Measurements from ENCODE around the gene HSPG2. TPM values are rescaled to one million over a fixed set of nuclear protein-coding genes. Genes with fewer than 3 reads are reported as not detected.

Gene HSPG2
- total RNA-seq, 1 donor from 2014 or later, result 656 TPM

DNA sequence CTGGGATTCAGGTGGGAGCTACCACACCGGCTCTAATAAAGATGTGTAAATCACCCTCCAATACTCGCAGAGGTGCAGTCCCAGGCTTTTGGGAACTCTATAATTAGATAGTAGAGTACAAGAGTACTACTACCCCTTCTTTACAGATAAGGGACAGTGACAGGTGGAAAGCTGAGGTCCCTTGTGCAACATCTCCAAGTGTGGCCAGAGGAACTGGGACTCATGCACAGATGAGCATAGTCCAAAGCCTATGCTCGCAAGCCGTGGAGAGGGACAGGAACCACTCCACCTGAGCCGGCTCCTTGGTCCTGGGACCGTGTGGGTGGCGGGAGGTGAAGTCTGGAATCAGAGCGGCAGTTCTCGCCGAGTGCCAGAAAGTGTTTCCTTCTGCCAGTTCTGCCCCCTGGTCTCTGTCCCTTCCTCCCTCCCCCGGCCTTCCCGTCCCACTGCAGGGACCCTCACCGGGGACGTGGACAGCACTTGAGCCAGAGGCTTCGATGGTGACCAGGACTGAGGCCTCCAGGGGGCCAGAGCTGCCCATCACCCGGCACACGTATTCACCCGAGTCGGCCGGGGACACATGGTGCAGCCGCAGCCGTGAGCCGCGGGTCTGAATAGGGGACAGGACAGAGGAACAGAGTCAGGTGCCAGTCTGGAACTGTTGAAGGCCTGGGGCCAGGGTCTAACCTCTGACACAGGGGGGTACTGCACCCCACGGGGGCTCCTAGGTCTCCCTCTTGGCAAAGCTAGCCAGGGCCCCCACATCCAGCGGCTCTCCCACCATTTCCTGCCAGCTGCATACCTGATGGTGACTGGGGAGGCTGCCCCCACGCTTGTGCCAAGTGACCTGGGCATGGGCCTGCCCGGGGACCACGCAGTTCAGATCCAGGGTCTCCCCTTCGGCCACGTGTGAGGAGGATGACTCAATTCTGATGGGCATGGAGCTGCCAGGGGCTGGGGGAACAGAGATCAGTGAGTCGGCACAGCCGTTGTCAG is 91.2 kb downstream of the HSPG2 start:
- no peak overlapping the region for H3K4me3 Mint-ChIP-seq (ENCODE audit: low read depth)

DNA sequence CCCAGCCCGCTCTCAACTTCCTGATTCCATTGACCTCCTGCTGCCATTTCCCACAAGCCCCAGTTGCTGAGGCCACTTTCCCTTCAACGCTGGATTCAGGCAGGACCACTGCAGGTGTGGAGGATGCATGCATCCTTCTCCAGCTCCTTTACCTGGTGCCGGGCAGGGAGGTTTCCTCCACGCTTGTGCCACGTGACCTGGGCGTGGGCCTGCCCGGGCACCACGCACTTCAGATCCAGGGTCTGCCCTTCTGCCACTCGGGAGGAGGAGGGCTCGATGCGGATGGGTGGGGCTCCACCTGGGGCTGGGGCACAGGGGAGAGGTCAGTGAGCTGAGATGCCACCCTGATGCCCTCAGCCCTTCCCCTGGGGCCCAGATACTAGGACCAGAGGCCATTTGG is 93.1 kb downstream of the HSPG2 start:
- H3K27me3 Mint-ChIP-seq, result no peaks in the 10 kb centered on the region
- H3K4me1 Mint-ChIP-seq (ENCODE audit: low read depth), result no peaks in the 10 kb centered on the region
- H3K4me3 Mint-ChIP-seq (ENCODE audit: low read depth), result no peak overlapping the region
- peak overlapping the region; percentile 37 for H3K27ac Mint-ChIP-seq
- no peak for DNase-seq (ENCODE audit: low spot score, unreplicated experiment)
- peaks cover 12% of the 10 kb centered on the region for H3K36me3 Mint-ChIP-seq (ENCODE audit: insufficient read depth)
- no peaks in the 10 kb centered on the region for H3K9me3 Mint-ChIP-seq (ENCODE audit: low read depth)
- TF ChIP-seq, protein P1, sequence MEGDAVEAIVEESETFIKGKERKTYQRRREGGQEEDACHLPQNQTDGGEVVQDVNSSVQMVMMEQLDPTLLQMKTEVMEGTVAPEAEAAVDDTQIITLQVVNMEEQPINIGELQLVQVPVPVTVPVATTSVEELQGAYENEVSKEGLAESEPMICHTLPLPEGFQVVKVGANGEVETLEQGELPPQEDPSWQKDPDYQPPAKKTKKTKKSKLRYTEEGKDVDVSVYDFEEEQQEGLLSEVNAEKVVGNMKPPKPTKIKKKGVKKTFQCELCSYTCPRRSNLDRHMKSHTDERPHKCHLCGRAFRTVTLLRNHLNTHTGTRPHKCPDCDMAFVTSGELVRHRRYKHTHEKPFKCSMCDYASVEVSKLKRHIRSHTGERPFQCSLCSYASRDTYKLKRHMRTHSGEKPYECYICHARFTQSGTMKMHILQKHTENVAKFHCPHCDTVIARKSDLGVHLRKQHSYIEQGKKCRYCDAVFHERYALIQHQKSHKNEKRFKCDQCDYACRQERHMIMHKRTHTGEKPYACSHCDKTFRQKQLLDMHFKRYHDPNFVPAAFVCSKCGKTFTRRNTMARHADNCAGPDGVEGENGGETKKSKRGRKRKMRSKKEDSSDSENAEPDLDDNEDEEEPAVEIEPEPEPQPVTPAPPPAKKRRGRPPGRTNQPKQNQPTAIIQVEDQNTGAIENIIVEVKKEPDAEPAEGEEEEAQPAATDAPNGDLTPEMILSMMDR (IDR thresholded peaks at IDR 0.05; ENCODE audit: unreplicated experiment), result no peak

More for the DNA sequence above, 91.2 kb downstream of the HSPG2 start:
- Mint-ChIP-seq H3K36me3 (ENCODE audit: insufficient read depth) (peaks cover 9% of the 10 kb centered on the region), H3K27ac (no peak overlapping the region), H3K9me3 (ENCODE audit: low read depth) (no peaks in the 10 kb centered on the region), H3K27me3 (no peaks in the 10 kb centered on the region), H3K4me1 (ENCODE audit: low read depth) (no peaks in the 10 kb centered on the region)
- DNase-seq (ENCODE audit: low spot score, unreplicated experiment), result no peak
- TF ChIP-seq, protein P1 (IDR thresholded peaks at IDR 0.05; ENCODE audit: unreplicated experiment), result no peak

- Mint-ChIP-seq H3K27ac (no peak overlapping the region), H3K9me3 (ENCODE audit: low read depth) (no peaks in the 10 kb centered on the region), H3K36me3 (ENCODE audit: insufficient read depth) (peaks cover 18% of the 10 kb centered on the region), H3K4me3 (ENCODE audit: low read depth) (no peak overlapping the region), H3K27me3 (no peaks in the 10 kb centered on the region), H3K4me1 (ENCODE audit: low read depth) (no peaks in the 10 kb centered on the region)
- DNase-seq (ENCODE audit: low spot score, unreplicated experiment), result no peak
- TF ChIP-seq, protein P1 (IDR thresholded peaks at IDR 0.05; ENCODE audit: unreplicated experiment), result no peak
These were observed 93.9 kb downstream of the HSPG2 start for GRCh38 chr1:21843208-21843607.

DNA sequence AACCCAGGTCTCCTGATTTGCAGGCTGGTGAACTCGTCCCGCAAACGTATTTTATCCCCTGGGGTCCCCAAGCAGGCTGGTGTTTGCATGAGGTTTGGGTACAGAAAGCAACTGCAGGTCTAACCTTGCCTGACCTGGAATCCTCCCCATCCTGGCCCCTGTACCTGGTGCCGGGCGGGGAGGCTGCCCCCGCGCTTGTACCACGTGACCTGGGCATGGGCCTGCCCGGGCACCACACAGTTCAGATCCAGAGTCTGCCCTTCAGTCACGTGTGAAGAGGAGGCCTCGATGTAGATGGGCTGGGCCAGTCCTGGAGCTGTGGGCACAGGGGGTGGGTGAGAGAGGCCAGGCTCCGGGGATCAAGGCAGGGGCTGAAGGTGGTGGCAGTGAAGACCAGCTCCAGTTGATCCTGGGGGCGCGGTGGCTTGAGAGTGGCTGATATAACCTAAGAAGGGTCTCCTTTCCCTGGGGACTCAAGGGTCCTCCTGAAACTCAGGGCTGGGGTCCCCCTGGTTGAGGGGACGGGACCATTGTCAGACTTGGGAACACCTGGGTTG is 94.4 kb downstream of the HSPG2 start:
- TF ChIP-seq, protein P1 (IDR thresholded peaks at IDR 0.05; ENCODE audit: unreplicated experiment), result no peak
- DNase-seq (ENCODE audit: low spot score, unreplicated experiment), result no peak
- Mint-ChIP-seq H3K9me3 (ENCODE audit: low read depth) (no peaks in the 10 kb centered on the region), H3K27me3 (no peaks in the 10 kb centered on the region), H3K27ac (no peak overlapping the region), H3K4me1 (ENCODE audit: low read depth) (no peaks in the 10 kb centered on the region), H3K4me3 (ENCODE audit: low read depth) (no peak overlapping the region), H3K36me3 (ENCODE audit: insufficient read depth) (peaks cover 20% of the 10 kb centered on the region)

DNA sequence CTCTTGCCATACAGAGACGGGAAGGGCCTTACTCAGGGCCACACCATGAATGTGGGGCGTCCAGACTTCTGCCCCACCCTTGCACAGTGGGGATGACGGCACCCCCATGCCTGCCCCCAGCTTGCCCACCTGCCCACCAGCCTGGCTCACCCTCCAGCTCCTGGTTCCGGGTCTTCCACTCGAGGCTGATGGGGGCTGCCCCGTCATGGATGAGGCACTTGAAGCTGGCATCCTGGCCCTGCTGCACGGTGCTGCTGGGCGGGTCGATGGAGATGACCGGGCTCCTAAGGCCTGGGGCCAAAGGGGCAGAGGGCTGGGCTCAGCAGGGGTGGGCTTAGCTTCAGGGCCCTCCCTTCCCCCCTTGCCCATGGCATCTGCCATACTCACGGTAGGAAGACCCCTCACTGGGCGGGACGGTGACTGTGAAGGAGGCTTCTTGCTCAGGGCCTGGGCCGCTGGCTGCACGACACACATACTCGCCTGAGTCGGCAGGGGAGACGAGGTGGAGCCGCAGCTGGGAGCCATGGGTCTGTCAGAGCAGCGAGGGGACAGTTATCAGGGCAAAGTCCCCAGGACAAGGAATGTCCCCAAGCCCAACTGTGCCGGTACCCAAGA is 95.2 kb downstream of the HSPG2 start:
- H3K36me3 Mint-ChIP-seq (ENCODE audit: insufficient read depth), result peaks cover 20% of the 10 kb centered on the region
- TF ChIP-seq, protein P1 (IDR thresholded peaks at IDR 0.05; ENCODE audit: unreplicated experiment), result no peak
- DNase-seq (ENCODE audit: low spot score, unreplicated experiment), result no peak
- H3K4me1 Mint-ChIP-seq (ENCODE audit: low read depth), result no peaks in the 10 kb centered on the region
- H3K27me3 Mint-ChIP-seq, result no peaks in the 10 kb centered on the region
- H3K9me3 Mint-ChIP-seq (ENCODE audit: low read depth), result no peaks in the 10 kb centered on the region
- H3K27ac Mint-ChIP-seq, result no peak overlapping the region
- H3K4me3 Mint-ChIP-seq (ENCODE audit: low read depth), result no peak overlapping the region
